IMR-90 (cell line): ENCODE measurements around the gene DHX34. TPM values are rescaled to one million over a fixed set of nuclear protein-coding genes. Genes with fewer than 3 reads are reported as not detected.
"Not testable (repeated sequence)": the region's sequence is repeated elsewhere in the genome, so short reads cannot be mapped to it uniquely, and the experiment has no call there.

Experiments used
- ATAC-seq: fragments of 200-7000 bp; cut with Tn5 transposase; 2 replicates; pipeline ENCODE4 v1.9.1; 2020; ENCODE audit warnings: low read depth, mild to moderate bottlenecking, moderate library complexity
- BruUV-seq: library from RNA; stranded (reverse); fragments of 400-500 nt; replicated peaks from 2 replicates; lab custom pipeline; 2021; lab: Mats Ljungman, UMichigan
- CTCF ChIA-PET: fragments of 300-600 bp; formaldehyde crosslinking; extraction: SDS; loops from one replicate; lab custom pipeline; 2021; ENCODE audit warnings: antibody characterized with exemption; lab: Yijun Ruan, JAX
- POLR2A ChIA-PET: fragments of 300-600 bp; sonication (Branson Sonifier 250); formaldehyde crosslinking; loops from one replicate; lab custom pipeline; 2022; ENCODE audit warnings: antibody characterized with exemption; ENCODE audit not compliant: unreplicated experiment; lab: Charles Lee
- DNase-seq: peaks from one replicate; pipeline ENCODE4 v3.0.0; 2013
- H2AFZ ChIP-seq: replicated peaks from 2 replicates; pipeline ENCODE3; 2013; ENCODE audit warnings: low read length, mild to moderate bottlenecking; ENCODE audit not compliant: poor library complexity
- H2AK5ac ChIP-seq: 2 replicates; pipeline ENCODE4 v1.6.1; 2013; ENCODE audit warnings: low read depth, low read length, inconsistent platforms
- H2AK9ac ChIP-seq: replicated peaks from 2 replicates; pipeline ENCODE3; 2013; ENCODE audit warnings: mild to moderate bottlenecking, low read depth, low read length, moderate library complexity; ENCODE audit not compliant: poor library complexity
- H2BK120ac ChIP-seq: 2 replicates; pipeline ENCODE4 v1.6.1; 2013; ENCODE audit warnings: low read depth, low read length, inconsistent platforms
- H2BK15ac ChIP-seq: 3 replicates; pipeline ENCODE4 v1.6.1; 2013; ENCODE audit warnings: low read depth, low read length, inconsistent platforms
- H2BK20ac ChIP-seq: 2 replicates; pipeline ENCODE4 v1.6.1; 2013; ENCODE audit warnings: low read depth, mild to moderate bottlenecking, inconsistent platforms, low read length, moderate library complexity
- H2BK5ac ChIP-seq: 2 replicates; pipeline ENCODE4 v1.6.1; 2013; ENCODE audit warnings: mild to moderate bottlenecking, low read depth, low read length, inconsistent platforms; ENCODE audit not compliant: poor library complexity, severe bottlenecking
- H3K14ac ChIP-seq: replicated peaks from 2 replicates; pipeline ENCODE4 v1.6.1; 2013; ENCODE audit warnings: low read depth, low read length, inconsistent platforms
- H3K18ac ChIP-seq: 2 replicates; pipeline ENCODE4 v1.6.1; 2013; ENCODE audit warnings: low read depth, low read length, control low read depth
- H3K23ac ChIP-seq: 2 replicates; pipeline ENCODE4 v1.6.1; 2013; ENCODE audit warnings: low read depth, low read length, inconsistent platforms
- H3K27ac ChIP-seq: 2 replicates; pipeline ENCODE4 v1.5.1; 2013; ENCODE audit warnings: mild to moderate bottlenecking, control low read depth, low read length; ENCODE audit not compliant: insufficient read depth
- H3K27me3 ChIP-seq: 2 replicates; pipeline ENCODE4 v1.6.1; 2013; ENCODE audit warnings: low read length; ENCODE audit not compliant: control insufficient read depth, insufficient read depth
- H3K36me3 ChIP-seq: 2 replicates; pipeline ENCODE4 v1.6.1; 2013; ENCODE audit warnings: low read length, mixed read lengths; ENCODE audit not compliant: control insufficient read depth, insufficient read depth
- H3K4ac ChIP-seq: 2 replicates; pipeline ENCODE4 v1.6.1; 2013; ENCODE audit warnings: low read depth, low read length, inconsistent platforms
- H3K4me1 ChIP-seq: 2 replicates; pipeline ENCODE4 v1.6.1; 2013; ENCODE audit warnings: low read length, mixed read lengths; ENCODE audit not compliant: control insufficient read depth, insufficient read depth
- H3K4me2 ChIP-seq: 2 replicates; pipeline ENCODE4 v1.6.1; 2013; ENCODE audit warnings: low read depth, mild to moderate bottlenecking, control low read depth, low read length, moderate library complexity
- H3K4me3 ChIP-seq: 2 replicates; pipeline ENCODE4 v1.5.1; 2013; ENCODE audit warnings: low read depth, mild to moderate bottlenecking, control low read depth, low read length, moderate library complexity; ENCODE audit not compliant: insufficient read depth
- H3K56ac ChIP-seq: 2 replicates; pipeline ENCODE4 v1.6.1; 2013; ENCODE audit warnings: low read length, inconsistent platforms; ENCODE audit not compliant: insufficient read depth; ENCODE audit errors: extremely low read depth
- H3K79me1 ChIP-seq, 2 experiments: 2 replicates each; pipeline ENCODE4 v1.6.1; 2013; ENCODE audit warnings: low read length in 2 of 2, inconsistent platforms in 1 of 2, low read depth in 1 of 2
- H3K9ac ChIP-seq: 2 replicates; pipeline ENCODE4 v1.6.1; 2013; ENCODE audit warnings: low read depth, low read length, control low read depth
- H3K9me1 ChIP-seq: 2 replicates; pipeline ENCODE4 v1.6.1; 2013; ENCODE audit warnings: low read length, inconsistent platforms; ENCODE audit not compliant: insufficient read depth
- H3K9me3 ChIP-seq: 2 replicates; pipeline ENCODE4 v1.6.1; 2013; ENCODE audit warnings: low read length; ENCODE audit not compliant: control insufficient read depth, insufficient read depth
- H4K20me1 ChIP-seq: 2 replicates; pipeline ENCODE4 v1.6.1; 2013; ENCODE audit warnings: low read length, inconsistent platforms; ENCODE audit not compliant: insufficient read depth
- H4K5ac ChIP-seq: 2 replicates; pipeline ENCODE4 v1.6.1; 2013; ENCODE audit warnings: mild to moderate bottlenecking, low read depth, low read length, control low read depth
- H4K8ac ChIP-seq, 2 experiments: 2 replicates each; pipeline ENCODE4 v1.6.1; 2013; ENCODE audit warnings: low read depth in 2 of 2, low read length in 2 of 2, control low read depth in 1 of 2, inconsistent platforms in 1 of 2
- H4K91ac ChIP-seq: 2 replicates; pipeline ENCODE4 v1.6.1; 2013; ENCODE audit warnings: low read depth, low read length, inconsistent platforms; ENCODE audit not compliant: insufficient read depth
- CHD1 ChIP-seq: IDR thresholded peaks from 2 replicates; pipeline ENCODE4 v1.6.1; 2012; ENCODE audit warnings: low read depth, low read length, improper control_type of control experiment
- MAZ ChIP-seq: IDR thresholded peaks from 2 replicates; pipeline ENCODE4 v1.6.1; 2012; ENCODE audit warnings: low read depth, mild to moderate bottlenecking, low read length, improper control_type of control experiment, moderate library complexity, borderline replicate concordance
- RAD21 ChIP-seq: IDR thresholded peaks from 2 replicates; pipeline ENCODE4 v1.6.1; 2012; ENCODE audit warnings: low read length, improper control_type of control experiment
- SMC3 ChIP-seq: fragments of 150-350 bp; IDR thresholded peaks from 2 replicates; pipeline ENCODE4 v1.6.1; 2016; ENCODE audit warnings: low read depth, mild to moderate bottlenecking, antibody characterized with exemption, low read length, moderate library complexity
- WGBS, 2 experiments: methylation state at CpG; one replicate each; pipeline versions ENCODE4 v1.1.5 to v1.1.7; 2013; ENCODE audit warnings: missing lambda C conversion rate in 2 of 2; ENCODE audit not compliant: insufficient read length in 1 of 2; ENCODE audit errors: extremely low coverage in 2 of 2; 5-methylcytosine and 5-hydroxymethylcytosine counted together
- dilution Hi-C: fragments of 300-500 bp; cut with HindIII; formaldehyde crosslinking; loops from one replicate; pipeline ENCODE4 v1.14.3; 2018; ENCODE audit warnings: low sequenced_read_pairs; ENCODE audit not compliant: unreplicated experiment
- in situ Hi-C: fragments of 300-500 bp; cut with MboI; formaldehyde crosslinking; loops from 3 replicates; pipeline ENCODE4 v1.14.3; 2019; ENCODE audit warnings: low sequenced_read_pairs, inconsistent platforms, mixed read lengths
- intact Hi-C: fragments of 100-400 bp; cut with micrococcal nuclease; formaldehyde crosslinking; loops from 2 replicates; pipeline ENCODE4 v1.10.0; 2022
- polyA plus RNA-seq, 3 experiments: library from polyadenylated mRNA; depleted of rRNA; stranded (reverse); fragments of >200 nt; gene quantifications; 2 replicates each; pipeline ENCODE4 v1.2.3, GENCODE V29; 2012; ENCODE audit warnings: low replicate concordance in 1 of 3
- total RNA-seq: library from RNA; depleted of rRNA; stranded (reverse); fragments of >200 nt; gene quantifications from 2 replicates; pipeline ENCODE4 v1.2.3, GENCODE V29; 2012

DHX34 gene
- total and polyA plus RNA-seq, 2 of the 4 experiments (the other 2 are of a cell fraction): 4.5 to 13.7 TPM

GRCh38 chr19:47363758-47364531, 14.8 kb downstream of the DHX34 start:
- Histone ChIP-seq H3K18ac (no peak overlapping the region), H4K20me1 (peaks cover 6% of the 10 kb centered on the region), H3K9me1 (peaks cover 3% of the 10 kb centered on the region), H2BK120ac (no peak overlapping the region), H2BK20ac (no peak overlapping the region), H3K36me3 (peaks cover 37% of the 10 kb centered on the region), H3K14ac (no peak overlapping the region), H3K9me3 (no peaks in the 10 kb centered on the region), H3K4ac (no peak overlapping the region), H3K4me2 (no peak overlapping the region), H4K8ac (no peak overlapping the region), H3K79me1 (peaks cover 0 to 26% of the 10 kb centered on the region in 2 experiments; a peak in 2 of 4 replicates), H2BK15ac (no peak overlapping the region), H4K91ac (no peak overlapping the region), H3K27me3 (no peaks in the 10 kb centered on the region), H2AK9ac (peak overlapping the region; percentile 66), H4K5ac (no peak overlapping the region), H3K23ac (no peak overlapping the region), H2AFZ (peak overlapping the region; percentile 44), H3K4me1 (0 out of 2 replicates have a peak, but pooled peaks cover 2% of the 10 kb centered on the region), H3K4me3 (no peak overlapping the region), H2AK5ac (0 out of 2 replicates have a peak overlapping the region, but pooled peaks have one; percentile 70), H3K27ac (no peak overlapping the region), H2BK5ac (no peak overlapping the region), H3K56ac (no peak overlapping the region), H3K9ac (no peak overlapping the region)
- TF ChIP-seq CHD1 (no peak), SMC3 (no peak), MAZ (no peak), RAD21 (no peak)
- CTCF ChIA-PET: no interaction called here
- 93% methylated on average over 3 of the region's 13 CpGs; no CpG with 5 or more reads in 1 of the 2 experiments for WGBS, 2 experiments
- TSS peak; percentile 23 for BruUV-seq
- DNase-seq (peak; percentile 65), ATAC-seq (peak; percentile 69; the same call in 1 of the 2 replicates)
- dilution Hi-C loops: no loop called here
- POLR2A ChIA-PET: no interaction called here
- intact Hi-C loops: no loop called here
- in situ Hi-C loops: no loop called here

GRCh38 chr19:47365455-47365854, 16.3 kb downstream of the DHX34 start:
- H3K9me1 ChIP-seq, POLR2A ChIA-PET, H3K4me3 ChIP-seq, H3K14ac ChIP-seq, H3K23ac ChIP-seq, H3K56ac ChIP-seq, H2BK5ac ChIP-seq, H4K91ac ChIP-seq, H4K5ac ChIP-seq, H3K4me2 ChIP-seq, in situ Hi-C loops, ATAC-seq, dilution Hi-C loops, H2BK120ac ChIP-seq, H2AK9ac ChIP-seq, H4K8ac ChIP-seq, H2AK5ac ChIP-seq, H3K4me1 ChIP-seq, intact Hi-C loops, BruUV-seq, H3K27me3 ChIP-seq, CTCF ChIA-PET, H3K27ac ChIP-seq, H3K18ac ChIP-seq, H3K4ac ChIP-seq, H2BK20ac ChIP-seq, DNase-seq, H3K9me3 ChIP-seq, H2AFZ ChIP-seq, H2BK15ac ChIP-seq, H3K9ac ChIP-seq: not testable (repeated sequence)
- peaks cover 36% of the 10 kb centered on the region for H3K36me3 ChIP-seq
- WGBS, 2 experiments: no CpG with 5 or more reads among the region's 10 CpGs
- H4K20me1 ChIP-seq: peaks cover 12% of the 10 kb centered on the region
- peaks cover 0 to 19% of the 10 kb centered on the region in 2 experiments; a peak in 2 of 4 replicates for H3K79me1 ChIP-seq
